ENCODE results near the gene SLC6A9.

- TF ChIP-seq CTCF (conservative IDR thresholded peaks at IDR 0.05; ENCODE audit: low read depth in 2 of 2) = no peak
- no peak for TF ChIP-seq EZH2 (IDR thresholded peaks at IDR 0.05; ENCODE audit: low read depth, unreplicated experiment)
- no peak for TF ChIP-seq REST (IDR thresholded peaks at IDR 0.05; ENCODE audit: unreplicated experiment)
- no peak for TF ChIP-seq ZNF462 (CRISPR knock-in tag; IDR thresholded peaks at IDR 0.05)
- no peak for TF ChIP-seq POLR2AphosphoS5 (IDR thresholded peaks at IDR 0.05; ENCODE audit: low read depth)
- TF ChIP-seq NANOG (IDR thresholded peaks at IDR 0.05; ENCODE audit: borderline replicate concordance) = no peak
- no peak for TF ChIP-seq EZH2phosphoT487 (IDR thresholded peaks at IDR 0.05; ENCODE audit: unreplicated experiment)
- TF ChIP-seq STAT1 (IDR thresholded peaks at IDR 0.05; ENCODE audit: unreplicated experiment) = no peak
- TF ChIP-seq JUNB (IDR thresholded peaks at IDR 0.05; ENCODE audit: unreplicated experiment) = no peak
- no peak for TF ChIP-seq ETS1 (IDR thresholded peaks at IDR 0.05)
- no peak for TF ChIP-seq CREB1 (CRISPR knock-in tag; IDR thresholded peaks at IDR 0.05; ENCODE audit: low read depth)
Measured at GRCh38 chr1:44012941-44013609, 18.2 kb downstream of the SLC6A9 start.

All from GM23338 (cell line).